ENCODE data around the gene ARL6IP6. TPM values are rescaled to one million over a fixed set of nuclear protein-coding genes. Genes with fewer than 3 reads are reported as not detected.
"Not testable (repeated sequence)": the region's sequence is repeated elsewhere in the genome, so short reads cannot be mapped to it uniquely, and the experiment has no call there.

Gene ARL6IP6
- total RNA-seq, 2 donors from 2014 or later, result 18.9 to 37.4 TPM

GRCh38 chr2:152715112-152715511 lies 3.3 kb upstream of the ARL6IP6 start:
- H3K4me3 Mint-ChIP-seq, result peak overlapping the region; percentile 100
- H3K27me3 Mint-ChIP-seq, result no peaks in the 10 kb centered on the region
- H3K4me1 Mint-ChIP-seq, result peaks cover 32% of the 10 kb centered on the region
- no peak for ATAC-seq (replicated peaks)
- H3K9me3 Mint-ChIP-seq, result no peaks in the 10 kb centered on the region
- H3K36me3 Mint-ChIP-seq (ENCODE audit: low read depth), result peaks cover 96% of the 10 kb centered on the region
- peak overlapping the region; percentile 24 for H3K27ac Mint-ChIP-seq

GRCh38 chr2:152715854-152716428 lies 2.5 kb upstream of the ARL6IP6 start:
- peak overlapping the region; percentile 100 for H3K4me3 Mint-ChIP-seq
- no peaks in the 10 kb centered on the region for H3K27me3 Mint-ChIP-seq
- peaks cover 96% of the 10 kb centered on the region for H3K36me3 Mint-ChIP-seq (ENCODE audit: low read depth)
- peak overlapping the region; percentile 100 for H3K27ac Mint-ChIP-seq
- no peaks in the 10 kb centered on the region for H3K9me3 Mint-ChIP-seq
- H3K4me1 Mint-ChIP-seq, result peaks cover 39% of the 10 kb centered on the region
- no peak for ATAC-seq (replicated peaks)

- H3K36me3 Mint-ChIP-seq (ENCODE audit: low read depth), result peaks cover 96% of the 10 kb centered on the region
- H3K27me3 Mint-ChIP-seq, result no peaks in the 10 kb centered on the region
- no peaks in the 10 kb centered on the region for H3K9me3 Mint-ChIP-seq
- peak overlapping the region; percentile 100 for H3K4me3 Mint-ChIP-seq
- ATAC-seq (replicated peaks), result no peak
- peaks cover 35% of the 10 kb centered on the region for H3K4me1 Mint-ChIP-seq
- peak overlapping the region; percentile 100 for H3K27ac Mint-ChIP-seq
Measured at GRCh38 chr2:152716805-152717227, 1.6 kb upstream of the ARL6IP6 start.

GRCh38 chr2:152717228-152718075 lies 968 bp upstream of the ARL6IP6 start, which contains the start of gene PRPF40A:
Gene PRPF40A (minus strand): TSS chr2:152717461. CDS start chr2:152717439, 22 bp downstream.
- H3K27ac Mint-ChIP-seq, result peak within 1 kb of the TSS; percentile 100
- peak; percentile 85 for ATAC-seq (replicated peaks)
- no peaks in the 10 kb centered on the region for H3K27me3 Mint-ChIP-seq
- H3K4me1 Mint-ChIP-seq, result peaks cover 34% of the 10 kb centered on the region
- H3K36me3 Mint-ChIP-seq (ENCODE audit: low read depth), result peaks cover 96% of the 10 kb centered on the region
- H3K4me3 Mint-ChIP-seq, result peak within 1 kb of the TSS; percentile 100
- H3K9me3 Mint-ChIP-seq, result no peaks in the 10 kb centered on the region

DNA sequence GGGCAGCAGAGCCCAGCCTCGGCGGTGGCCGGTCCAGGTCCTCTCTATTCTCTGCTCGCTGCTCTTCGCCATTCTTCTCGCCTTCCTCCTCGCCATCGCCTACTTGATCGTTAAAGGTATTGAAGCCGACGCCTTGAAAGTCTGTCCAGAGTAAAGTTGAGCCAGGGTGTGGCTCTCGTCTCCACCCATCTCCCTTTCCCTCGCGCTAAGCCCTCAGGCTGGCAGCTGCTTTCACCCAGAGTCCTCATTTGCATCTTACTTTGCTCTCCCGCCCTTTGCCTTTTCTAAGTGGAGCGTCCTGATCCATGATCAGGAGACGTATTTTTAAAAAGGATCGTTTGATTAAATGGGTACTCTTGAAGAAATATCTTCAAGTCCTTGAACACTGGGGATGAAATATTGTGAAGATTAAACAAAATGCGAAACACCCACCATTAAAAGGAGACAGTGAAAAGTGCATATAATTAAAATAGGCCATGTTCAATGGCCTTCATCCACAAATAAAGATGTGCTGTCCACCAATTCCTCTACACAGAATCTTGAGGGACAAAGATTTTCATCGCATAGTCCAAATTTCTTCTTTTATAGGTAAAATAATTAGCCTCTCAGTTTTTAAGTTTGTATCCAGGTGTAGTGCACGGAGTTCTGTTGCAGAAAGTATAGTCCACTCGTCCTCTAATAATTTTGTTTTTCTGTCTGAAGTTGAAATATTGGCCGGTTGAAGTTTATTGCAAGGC lies 657 bp downstream of the ARL6IP6 start:
- H3K36me3 Mint-ChIP-seq (ENCODE audit: low read depth), result peaks cover 94% of the 10 kb centered on the region
- H3K4me3 Mint-ChIP-seq, result peak overlapping the region; percentile 100
- ATAC-seq (replicated peaks), result peak; percentile 13
- H3K9me3 Mint-ChIP-seq, result no peaks in the 10 kb centered on the region
- peaks cover 34% of the 10 kb centered on the region for H3K4me1 Mint-ChIP-seq
- H3K27ac Mint-ChIP-seq, result peak overlapping the region; percentile 100
- H3K27me3 Mint-ChIP-seq, result no peaks in the 10 kb centered on the region

DNA sequence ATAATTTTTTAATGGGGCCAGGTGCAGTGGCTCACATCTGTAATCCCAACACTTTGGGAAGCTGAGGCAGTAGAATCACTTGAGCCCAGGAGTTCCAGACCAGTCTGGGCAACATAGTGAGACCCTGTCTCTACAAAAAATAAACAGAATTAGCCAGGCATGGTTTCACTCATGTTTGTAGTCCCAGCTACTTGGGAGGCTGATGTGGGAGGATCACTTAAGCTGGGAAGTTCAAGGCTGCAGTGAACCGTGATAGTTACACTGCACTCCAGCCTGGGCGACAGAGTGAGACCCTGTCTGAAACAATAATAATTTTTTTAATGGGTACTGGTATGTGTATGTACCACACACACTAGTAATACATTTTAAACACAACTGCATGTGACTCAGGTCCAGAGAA lies 2.4 kb downstream of the ARL6IP6 start:
- Mint-ChIP-seq H3K4me3 (peak overlapping the region; percentile 100), H3K27me3 (no peaks in the 10 kb centered on the region), H3K36me3 (ENCODE audit: low read depth) (peaks cover 79% of the 10 kb centered on the region), H3K27ac (no peak overlapping the region), H3K9me3 (no peaks in the 10 kb centered on the region), H3K4me1 (peaks cover 30% of the 10 kb centered on the region)
- no peak for ATAC-seq (replicated peaks)

DNA sequence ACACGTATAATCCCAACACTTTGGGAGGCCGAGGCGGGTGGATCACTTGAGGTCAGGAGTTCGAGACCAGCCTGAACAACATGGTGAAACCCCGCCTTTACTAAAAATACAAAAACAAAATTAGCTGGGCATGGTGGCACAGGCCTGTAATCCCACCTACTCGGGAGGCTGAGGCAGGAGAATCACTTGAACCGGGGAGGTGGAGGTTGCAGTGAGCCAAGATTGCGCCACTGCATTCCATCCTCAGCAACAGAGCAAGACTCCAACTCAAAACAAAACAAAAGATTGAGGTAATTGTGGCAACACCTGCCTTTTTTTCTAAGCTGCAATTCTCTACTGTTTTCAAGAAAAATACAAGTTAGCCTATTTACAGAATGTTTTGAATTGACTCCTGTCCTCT lies 4.2 kb downstream of the ARL6IP6 start:
- Mint-ChIP-seq H3K36me3 (ENCODE audit: low read depth) (peaks cover 61% of the 10 kb centered on the region), H3K4me1 (peaks cover 20% of the 10 kb centered on the region)
- H3K9me3 Mint-ChIP-seq; H3K27ac Mint-ChIP-seq; H3K4me3 Mint-ChIP-seq; ATAC-seq (replicated peaks); H3K27me3 Mint-ChIP-seq: not testable (repeated sequence)

- Mint-ChIP-seq H3K9me3 (no peaks in the 10 kb centered on the region), H3K27me3 (no peaks in the 10 kb centered on the region), H3K4me3 (no peak overlapping the region), H3K4me1 (peaks cover 19% of the 10 kb centered on the region), H3K36me3 (ENCODE audit: low read depth) (peaks cover 49% of the 10 kb centered on the region), H3K27ac (no peak overlapping the region)
- ATAC-seq (replicated peaks), result no peak
Measured at GRCh38 chr2:152723918-152724317, 5.5 kb downstream of the ARL6IP6 start.

GRCh38 chr2:152729844-152730243 lies 11.4 kb downstream of the ARL6IP6 start:
- Mint-ChIP-seq H3K36me3 (ENCODE audit: low read depth) (no peaks in the 10 kb centered on the region), H3K4me1 (peaks cover 19% of the 10 kb centered on the region), H3K4me3 (peak overlapping the region; percentile 21), H3K27me3 (no peaks in the 10 kb centered on the region), H3K27ac (no peak overlapping the region), H3K9me3 (no peaks in the 10 kb centered on the region)
- no peak for ATAC-seq (replicated peaks)

DNA sequence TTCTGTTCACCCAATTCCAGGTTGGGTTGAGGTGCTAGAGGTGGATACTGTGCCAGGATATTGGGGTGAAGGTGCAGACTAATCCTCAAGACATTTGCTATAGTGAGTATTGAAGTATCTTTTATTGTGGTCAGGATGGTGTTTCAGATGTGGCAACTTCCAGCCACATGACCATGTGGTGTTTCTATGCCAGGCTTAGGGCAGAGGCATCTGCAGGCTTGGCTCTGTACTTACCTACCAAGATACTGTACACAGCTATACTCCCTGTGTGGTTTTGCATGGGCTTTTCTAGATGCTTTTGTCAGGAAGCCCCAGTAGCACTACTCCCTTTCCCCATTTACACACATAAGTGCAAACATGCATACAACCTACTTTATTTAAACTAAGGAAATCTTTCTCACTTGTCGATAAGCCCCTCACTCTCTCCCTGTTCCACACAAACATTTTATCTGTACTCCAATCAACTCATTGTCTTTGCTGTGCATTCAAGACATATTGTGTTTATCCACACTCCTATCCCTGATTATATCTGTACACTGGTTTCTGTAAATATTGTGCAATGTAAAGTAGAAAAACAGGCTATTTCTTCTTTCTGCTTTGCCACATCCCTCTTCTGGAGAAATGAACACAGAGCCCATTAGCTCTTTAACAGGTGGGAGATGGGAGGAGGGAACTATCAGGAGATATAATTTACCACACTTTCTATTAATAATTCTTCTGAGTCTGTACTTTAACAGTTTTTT lies 12.3 kb downstream of the ARL6IP6 start:
- H3K36me3 Mint-ChIP-seq (ENCODE audit: low read depth), result peaks cover 6% of the 10 kb centered on the region
- no peaks in the 10 kb centered on the region for H3K9me3 Mint-ChIP-seq
- no peak overlapping the region for H3K27ac Mint-ChIP-seq
- H3K27me3 Mint-ChIP-seq, result no peaks in the 10 kb centered on the region
- peak; percentile 87 for ATAC-seq (replicated peaks)
- peaks cover 19% of the 10 kb centered on the region for H3K4me1 Mint-ChIP-seq
- peak overlapping the region; percentile 21 for H3K4me3 Mint-ChIP-seq

GRCh38 chr2:152737509-152737908 lies 19.1 kb downstream of the ARL6IP6 start:
- not testable (repeated sequence) for H3K4me1 Mint-ChIP-seq; ATAC-seq (replicated peaks); H3K4me3 Mint-ChIP-seq; H3K27ac Mint-ChIP-seq; H3K27me3 Mint-ChIP-seq; H3K9me3 Mint-ChIP-seq
- peaks cover 43% of the 10 kb centered on the region for H3K36me3 Mint-ChIP-seq (ENCODE audit: low read depth)

- Mint-ChIP-seq H3K9me3 (no peaks in the 10 kb centered on the region), H3K4me1 (no peaks in the 10 kb centered on the region), H3K36me3 (ENCODE audit: low read depth) (peaks cover 43% of the 10 kb centered on the region), H3K4me3 (no peak overlapping the region), H3K27ac (no peak overlapping the region), H3K27me3 (no peaks in the 10 kb centered on the region)
- ATAC-seq (replicated peaks), result no peak
Measured at GRCh38 chr2:152738438-152738837, 20.0 kb downstream of the ARL6IP6 start.

DNA sequence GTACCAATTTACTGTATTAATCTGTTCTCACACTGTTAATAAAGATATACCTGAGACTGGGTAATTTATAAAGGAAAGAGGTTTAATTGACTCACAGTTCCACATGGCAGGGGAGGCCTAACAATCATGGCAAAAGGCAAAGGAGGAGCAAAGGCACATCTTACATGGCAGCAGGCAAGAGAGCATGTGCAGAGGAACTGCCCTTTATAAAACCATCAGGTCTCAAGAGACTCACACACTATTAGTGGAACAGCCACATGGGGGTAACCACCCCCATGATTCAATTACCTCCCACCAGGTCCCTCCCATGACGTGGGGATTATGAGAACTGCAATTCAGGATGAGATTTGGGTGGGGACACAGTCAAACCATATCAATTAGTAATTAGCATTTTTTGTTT lies 21.3 kb downstream of the ARL6IP6 start:
- not testable (repeated sequence) for H3K27me3 Mint-ChIP-seq

GRCh38 chr2:152740743-152741328 lies 22.4 kb downstream of the ARL6IP6 start:
- Mint-ChIP-seq H3K36me3 (ENCODE audit: low read depth) (peaks cover 42% of the 10 kb centered on the region), H3K27ac (no peak overlapping the region), H3K4me3 (no peak overlapping the region), H3K27me3 (no peaks in the 10 kb centered on the region), H3K9me3 (no peaks in the 10 kb centered on the region), H3K4me1 (no peaks in the 10 kb centered on the region)
- ATAC-seq (replicated peaks), result no peak

More for the DNA sequence above, 21.3 kb downstream of the ARL6IP6 start:
- peaks cover 43% of the 10 kb centered on the region for H3K36me3 Mint-ChIP-seq (ENCODE audit: low read depth)
- not testable (repeated sequence) for H3K4me3 Mint-ChIP-seq; H3K27ac Mint-ChIP-seq; H3K4me1 Mint-ChIP-seq; ATAC-seq (replicated peaks); H3K9me3 Mint-ChIP-seq
